Stimulated activated CD4-positive, alpha-beta T cell treated with anti-CD3 and anti-CD28 coated beads, Interleukin-1b, Interleukin-23, amount 100 ng/mL, for 48 hours (primary cell): ENCODE measurements around the gene RNF43.

Experiments used
- DNase-seq: peaks from one replicate; pipeline ENCODE4 v3.0.0-alpha.2; 2020

Gene RNF43

DNA sequence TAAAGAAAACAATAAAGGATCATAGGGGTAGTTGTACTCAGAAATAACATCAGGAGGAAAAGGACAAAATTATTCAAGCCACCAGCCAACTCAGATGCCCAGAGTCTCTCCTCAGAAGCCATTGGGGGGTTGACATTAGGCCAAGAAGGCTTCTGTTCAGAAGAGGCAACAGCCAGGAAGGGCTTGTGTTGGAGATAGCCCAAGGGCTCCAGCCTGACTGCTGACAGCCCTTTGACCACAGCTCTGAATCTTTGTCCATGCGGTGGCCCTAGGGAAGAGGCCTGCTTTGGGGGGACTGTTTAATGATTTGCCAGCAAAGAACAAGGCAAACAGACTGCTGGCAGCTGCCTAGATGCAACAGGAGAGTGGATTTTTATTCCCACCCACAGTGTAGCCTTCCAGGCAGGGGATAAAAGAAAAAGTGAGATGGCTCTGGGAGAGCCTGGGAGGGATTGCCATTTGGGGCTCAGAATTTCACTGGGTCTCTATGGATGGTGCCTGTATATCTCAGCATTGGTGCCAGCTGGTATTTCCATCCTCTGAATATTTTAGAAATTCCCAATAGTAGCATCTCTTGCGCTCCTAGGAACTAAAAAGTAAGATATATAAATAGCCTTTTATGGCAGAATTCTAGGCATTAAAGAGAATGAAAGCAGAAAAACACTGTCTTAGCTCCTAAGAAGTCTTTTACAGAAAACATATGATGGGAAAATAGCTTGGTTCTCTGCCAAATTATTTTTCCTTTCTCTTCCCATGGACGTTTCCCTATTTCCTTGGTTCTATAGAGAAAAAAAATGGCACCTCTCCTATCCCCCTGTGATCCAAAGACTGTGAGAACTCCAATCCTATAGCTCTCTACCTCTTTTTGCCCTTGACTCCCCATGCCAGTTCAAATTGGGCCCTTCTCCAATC is 36.0 kb downstream of the RNF43 start:
- DNase-seq, result no peak

GRCh38 chr17:58380207-58381123 is 36.9 kb downstream of the RNF43 start:
- no peak for DNase-seq

DNA sequence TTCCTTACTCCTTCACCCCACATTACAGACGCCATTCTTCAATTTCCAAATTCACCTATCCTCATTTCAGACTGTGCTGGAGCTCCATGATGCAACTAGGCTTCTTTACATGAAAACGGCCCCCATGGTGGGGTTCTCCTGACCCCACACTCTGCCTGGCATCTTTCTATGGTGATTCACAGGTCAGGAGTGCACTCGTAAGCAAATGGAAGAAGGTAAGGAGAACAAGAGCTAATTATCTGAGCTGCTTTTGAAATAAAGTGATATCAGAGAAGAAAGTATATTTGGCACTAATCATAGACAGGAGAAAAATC is 37.9 kb downstream of the RNF43 start:
- DNase-seq, result no peak

DNA sequence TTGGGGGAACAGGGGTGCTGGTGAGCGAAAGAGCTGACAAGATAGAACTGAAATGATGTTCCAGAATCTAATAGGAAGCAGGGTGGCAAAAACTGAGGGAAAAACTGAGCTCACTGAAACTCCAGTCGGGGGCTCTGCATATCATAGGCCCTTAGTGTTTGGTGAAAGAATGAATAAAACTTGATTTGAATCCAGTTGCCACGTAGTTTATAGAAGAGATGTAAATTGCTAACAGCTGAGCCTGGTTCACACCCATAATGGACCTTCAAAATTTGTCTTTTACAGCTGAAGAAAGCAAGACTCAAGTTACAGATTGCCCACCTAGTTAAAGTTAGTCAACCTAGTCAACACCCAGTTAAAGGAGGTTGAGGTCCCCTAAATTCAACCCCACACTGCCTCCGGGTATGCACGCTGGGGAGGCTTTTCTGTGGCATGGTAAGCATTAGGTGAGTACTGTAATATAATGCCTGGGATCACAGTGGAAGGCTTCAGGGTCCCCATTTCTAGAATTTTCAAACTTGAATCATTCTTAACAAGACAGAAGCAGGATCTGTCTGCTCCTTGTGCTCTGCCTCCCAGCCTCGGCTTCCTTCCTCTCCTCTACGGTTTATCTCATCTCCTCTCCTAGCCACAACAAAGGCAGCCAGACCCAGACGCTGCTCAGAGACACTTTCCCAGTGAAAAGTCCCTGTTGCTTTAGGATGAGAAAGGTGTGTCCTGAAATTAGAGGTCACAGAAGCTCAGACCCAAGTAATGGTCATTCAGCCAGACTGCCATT is 38.4 kb downstream of the RNF43 start:
- no peak for DNase-seq

DNA sequence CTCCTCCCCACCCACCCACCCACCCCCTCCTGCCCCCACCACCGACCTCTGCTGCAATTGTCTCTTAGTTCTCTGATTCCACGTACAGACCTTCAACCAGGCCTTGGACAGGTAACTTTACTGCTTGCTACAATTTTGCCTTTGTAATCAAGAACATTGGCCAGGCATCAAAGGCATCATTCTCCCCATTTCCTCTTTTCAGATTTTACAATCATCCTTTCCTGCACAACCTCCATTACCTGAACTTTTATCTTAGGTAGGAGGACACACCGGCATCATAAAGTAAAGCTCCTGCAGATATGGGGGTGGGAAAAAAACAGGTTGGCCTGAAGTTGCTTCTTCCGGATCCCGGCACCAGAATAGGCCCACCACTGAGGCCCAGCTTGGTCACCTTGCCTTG is 39.7 kb downstream of the RNF43 start:
- DNase-seq, result no peak

GRCh38 chr17:58377093-58377601 is 40.2 kb downstream of the RNF43 start:
- no peak for DNase-seq

GRCh38 chr17:58376472-58377000 is 40.8 kb downstream of the RNF43 start:
- DNase-seq, result no peak

DNA sequence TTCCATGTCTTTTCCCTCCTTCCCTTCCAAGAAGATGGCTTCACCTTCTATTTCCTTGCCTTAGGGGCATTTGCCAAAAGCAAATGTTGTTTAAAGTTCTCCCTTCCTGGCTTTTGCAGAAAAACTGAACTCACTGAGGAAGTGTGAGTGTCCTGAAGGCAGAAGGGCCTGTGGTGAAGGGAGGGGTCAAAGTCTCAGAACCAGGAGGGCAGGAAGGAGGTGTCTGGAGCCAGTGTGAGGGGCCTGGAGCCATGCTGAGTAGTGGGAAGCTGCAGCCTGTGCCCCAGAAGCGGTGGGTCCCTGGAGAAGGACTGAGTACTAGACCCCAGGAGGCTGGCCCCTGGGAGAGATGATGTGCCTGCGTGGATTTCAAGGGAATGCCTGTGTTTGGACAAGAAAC is 41.5 kb downstream of the RNF43 start:
- no peak for DNase-seq

- no peak for DNase-seq
Measured at GRCh38 chr17:58375256-58375655, 42.1 kb downstream of the RNF43 start.

GRCh38 chr17:58373923-58374322 is 43.4 kb downstream of the RNF43 start:
- DNase-seq, result no peak

DNA sequence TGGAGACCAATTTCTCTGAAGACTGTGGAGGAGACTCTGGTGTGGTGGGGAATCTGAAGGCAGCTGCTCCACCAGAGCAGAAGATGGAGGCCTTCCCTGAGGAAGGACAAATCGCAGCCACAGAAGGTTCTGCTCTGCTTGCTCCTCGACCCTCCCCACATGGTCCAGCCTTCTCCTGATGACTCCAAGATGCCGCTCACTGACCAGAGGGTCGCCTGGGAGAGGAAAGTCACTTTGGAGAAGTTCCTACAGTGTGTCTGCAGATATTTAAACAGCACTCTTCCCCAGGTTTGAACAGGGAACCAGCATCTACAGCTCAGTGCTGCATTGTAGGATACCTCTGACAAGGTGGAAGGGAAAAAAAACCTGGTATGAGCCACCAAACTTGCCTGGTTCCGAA is 44.3 kb downstream of the RNF43 start:
- no peak for DNase-seq

DNA sequence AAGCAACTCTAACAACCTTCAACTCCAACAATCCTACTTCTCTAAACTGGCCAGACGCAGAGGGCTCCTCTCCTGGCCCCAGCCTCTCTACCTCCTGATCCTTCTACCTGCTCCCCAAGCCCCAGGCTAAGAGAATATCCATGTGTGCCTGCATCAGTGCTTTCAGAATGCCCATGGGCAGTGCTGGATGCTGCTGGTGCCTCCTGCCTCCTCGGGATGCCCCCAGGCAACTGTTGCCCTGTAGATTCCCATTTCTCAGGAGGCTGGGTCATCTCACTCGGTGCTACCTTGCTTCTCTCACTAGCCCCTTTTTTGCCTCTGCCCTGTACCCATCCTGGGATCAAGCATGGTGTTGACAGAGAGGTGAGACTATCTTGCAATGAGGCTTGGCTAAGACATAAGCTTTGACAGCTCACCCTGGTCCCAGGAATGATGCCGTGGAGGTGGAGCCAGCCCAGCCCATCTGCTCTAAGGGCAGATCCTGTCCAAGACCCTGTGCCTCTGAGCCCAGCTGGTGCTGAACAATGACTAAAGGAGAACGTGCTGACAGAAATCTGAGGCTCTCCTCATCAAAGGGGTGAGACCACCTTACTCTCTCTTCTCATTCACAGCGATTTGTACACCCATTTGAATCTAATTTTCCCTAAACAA is 45.9 kb downstream of the RNF43 start:
- no peak for DNase-seq

GRCh38 chr17:58370716-58371115 is 46.6 kb downstream of the RNF43 start:
- no peak for DNase-seq

- DNase-seq, result no peak
Measured at GRCh38 chr17:58370309-58370708, 47.0 kb downstream of the RNF43 start.

DNA sequence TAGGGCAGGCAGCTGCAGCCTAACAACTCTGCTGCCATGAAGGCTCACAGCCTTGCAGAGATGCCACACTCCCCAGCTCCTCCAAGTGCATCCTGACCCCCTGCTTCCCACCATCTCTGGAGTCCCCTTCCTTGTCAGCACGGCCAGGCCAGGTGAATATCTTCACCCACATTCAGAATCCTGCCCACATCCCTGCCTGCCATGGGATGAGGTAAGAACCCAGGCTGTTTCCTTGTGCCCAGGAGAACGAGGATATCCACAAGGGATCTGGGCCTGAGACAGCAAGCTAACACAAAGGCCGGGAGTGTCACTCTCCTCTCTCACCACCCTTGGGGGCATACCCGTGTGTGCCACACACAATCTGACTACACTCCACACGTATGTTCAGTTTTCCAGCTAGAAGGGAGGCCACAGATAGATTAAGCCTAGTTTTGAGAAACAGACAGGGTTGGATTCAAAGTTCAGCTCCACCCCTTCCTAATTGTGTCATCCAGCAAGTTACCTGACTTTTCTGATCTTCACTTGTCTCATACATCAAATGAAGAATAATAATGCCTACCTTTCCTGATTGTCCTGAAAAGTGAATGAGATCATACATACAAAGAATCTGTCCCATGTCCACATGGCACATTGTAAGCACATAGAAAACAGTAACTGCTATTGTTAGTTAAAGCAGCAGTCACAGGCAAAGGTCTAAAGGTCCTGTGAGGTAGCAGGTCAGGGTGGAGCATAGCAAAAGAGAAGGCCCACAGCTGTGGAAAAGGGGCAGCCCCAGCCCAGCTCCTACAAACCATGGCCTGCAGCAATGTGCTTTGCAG is 47.9 kb downstream of the RNF43 start:
- no peak for DNase-seq

- no peak for DNase-seq
Measured at GRCh38 chr17:58368860-58369213, 48.5 kb downstream of the RNF43 start.
